SK-N-SH treated with all-trans-retinoic acid at 6 μM for 48 hours (cell line): ENCODE measurements around the gene MYO5B.

Experiments used
- ATAC-seq: fragments of 200-7000 bp; cut with Tn5 transposase; 3 replicates; pipeline ENCODE4 v1.9.1; 2020; ENCODE audit warnings: mild to moderate bottlenecking, moderate library complexity
- ARNTL ChIP-seq: fragments of 450-650 bp; formaldehyde crosslinking; IDR thresholded peaks from 2 replicates; pipeline ENCODE4 v1.5.0; 2020; ENCODE audit warnings: low read depth, mild to moderate bottlenecking, moderate library complexity, borderline replicate concordance
- BACH2 ChIP-seq: fragments of 250-450 bp; sonication (Bioruptor Pico); IDR thresholded peaks from 2 replicates; pipeline ENCODE4 v1.9.0; 2021; ENCODE audit warnings: mild to moderate bottlenecking, borderline replicate concordance
- ISL1 ChIP-seq: fragments of 250-450 bp; sonication (Bioruptor Pico); IDR thresholded peaks from 2 replicates; pipeline ENCODE4 v2.1.2; 2022; ENCODE audit warnings: mild to moderate bottlenecking, moderate library complexity
- OSR1 ChIP-seq: fragments of 250-450 bp; sonication (Bioruptor Pico); IDR thresholded peaks from 2 replicates; pipeline ENCODE4 v1.8.0; 2022; ENCODE audit warnings: moderate library complexity, mild to moderate bottlenecking, inconsistent platforms
- PPARA ChIP-seq: fragments of 250-450 bp; sonication (Bioruptor Pico); IDR thresholded peaks from 2 replicates; pipeline ENCODE4 v1.5.0; 2020; ENCODE audit warnings: mild to moderate bottlenecking, borderline replicate concordance
- SNAI2 ChIP-seq: fragments of 250-450 bp; sonication (Bioruptor Pico); IDR thresholded peaks from 2 replicates; pipeline ENCODE4 v1.5.0; 2020; ENCODE audit warnings: mild to moderate bottlenecking, moderate library complexity
- TCF4 ChIP-seq: fragments of 250-450 bp; sonication (Bioruptor Pico); IDR thresholded peaks from 2 replicates; pipeline ENCODE4 v1.8.0; 2021; ENCODE audit warnings: mild to moderate bottlenecking, moderate library complexity, borderline replicate concordance
- TOX ChIP-seq: fragments of 250-450 bp; sonication (Bioruptor Pico); IDR thresholded peaks from 2 replicates; pipeline ENCODE4 v1.8.0; 2021; ENCODE audit warnings: mild to moderate bottlenecking, moderate library complexity, borderline replicate concordance
- ZC3H10 ChIP-seq: fragments of 250-450 bp; sonication (Bioruptor Pico); IDR thresholded peaks from 2 replicates; pipeline ENCODE4 v1.5.1; 2021; ENCODE audit warnings: mild to moderate bottlenecking, moderate library complexity
- ZFP3 ChIP-seq: fragments of 250-450 bp; sonication (Bioruptor Pico); IDR thresholded peaks from 2 replicates; pipeline ENCODE4 v1.5.0; 2020; ENCODE audit warnings: mild to moderate bottlenecking, moderate library complexity
- ZFP30 ChIP-seq: fragments of 450-650 bp; formaldehyde crosslinking; IDR thresholded peaks from 2 replicates; pipeline ENCODE4 v1.5.0; 2022; ENCODE audit warnings: mild to moderate bottlenecking, moderate library complexity
- ZNF565 ChIP-seq: fragments of 450-650 bp; formaldehyde crosslinking; conservative IDR thresholded peaks from 2 replicates; pipeline ENCODE4 v1.5.0; 2020; ENCODE audit warnings: low read depth, mild to moderate bottlenecking, moderate library complexity
- ZNF70 ChIP-seq: fragments of 450-650 bp; formaldehyde crosslinking; IDR thresholded peaks from 2 replicates; pipeline ENCODE4 v1.5.0; 2020; ENCODE audit warnings: mild to moderate bottlenecking, moderate library complexity
- ZNF8 ChIP-seq: fragments of 450-650 bp; formaldehyde crosslinking; IDR thresholded peaks from 2 replicates; pipeline ENCODE4 v1.5.0; 2020; ENCODE audit warnings: mild to moderate bottlenecking, moderate library complexity
- TF ChIP-seq, protein P1 (sequence below): fragments of 250-450 bp; sonication (Bioruptor Pico); IDR thresholded peaks from 2 replicates; pipeline ENCODE4 v1.5.1; 2020; ENCODE audit warnings: low read depth, mild to moderate bottlenecking, moderate library complexity
- TF ChIP-seq, protein P2 (sequence below): fragments of 250-450 bp; sonication (Bioruptor Pico); IDR thresholded peaks from 2 replicates; pipeline ENCODE4 v1.8.0; 2020; ENCODE audit warnings: mild to moderate bottlenecking, moderate library complexity, borderline replicate concordance
- TF ChIP-seq, protein P3 (sequence below): fragments of 250-450 bp; sonication (Bioruptor Pico); IDR thresholded peaks from 2 replicates; pipeline ENCODE4 v1.5.1; 2021; ENCODE audit warnings: mild to moderate bottlenecking, moderate library complexity
- TF ChIP-seq, protein P4 (sequence below): fragments of 250-450 bp; sonication (Bioruptor Pico); IDR thresholded peaks from 2 replicates; pipeline ENCODE4 v1.8.0; 2021; ENCODE audit warnings: low read depth, mild to moderate bottlenecking, moderate library complexity, borderline replicate concordance
- TF ChIP-seq, protein P5 (sequence below): fragments of 250-450 bp; sonication (Bioruptor Pico); IDR thresholded peaks from 2 replicates; pipeline ENCODE4 v1.5.0; 2020; ENCODE audit warnings: mild to moderate bottlenecking, moderate library complexity

The MYO5B gene

DNA sequence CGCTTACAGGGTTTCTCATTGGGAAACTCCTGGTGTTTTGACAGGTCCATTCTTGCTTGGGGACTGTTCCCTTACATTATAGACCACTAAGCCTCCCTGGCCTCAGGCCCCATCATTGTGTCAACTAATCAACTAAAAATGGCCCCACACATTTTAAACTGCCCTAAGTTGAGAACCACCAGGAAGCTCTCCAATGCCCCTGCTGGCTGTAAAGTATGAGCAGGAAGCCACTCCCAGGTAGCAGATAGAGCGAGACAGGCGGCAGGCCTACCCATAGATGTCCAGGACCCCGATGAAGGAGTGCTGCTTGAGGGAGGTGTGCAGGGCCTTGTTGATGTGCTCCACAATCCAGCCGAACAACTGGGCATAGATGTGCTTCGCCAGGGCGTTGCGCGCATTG is 220.9 kb downstream of the MYO5B start:
- ATAC-seq = no peak
- TF ChIP-seq ZFP30 (CRISPR knock-in tag) (no peak), ZNF70 (no peak), ZNF8 (CRISPR knock-in tag) (no peak), PPARA (CRISPR knock-in tag) (no peak)
- TF ChIP-seq, protein P1, sequence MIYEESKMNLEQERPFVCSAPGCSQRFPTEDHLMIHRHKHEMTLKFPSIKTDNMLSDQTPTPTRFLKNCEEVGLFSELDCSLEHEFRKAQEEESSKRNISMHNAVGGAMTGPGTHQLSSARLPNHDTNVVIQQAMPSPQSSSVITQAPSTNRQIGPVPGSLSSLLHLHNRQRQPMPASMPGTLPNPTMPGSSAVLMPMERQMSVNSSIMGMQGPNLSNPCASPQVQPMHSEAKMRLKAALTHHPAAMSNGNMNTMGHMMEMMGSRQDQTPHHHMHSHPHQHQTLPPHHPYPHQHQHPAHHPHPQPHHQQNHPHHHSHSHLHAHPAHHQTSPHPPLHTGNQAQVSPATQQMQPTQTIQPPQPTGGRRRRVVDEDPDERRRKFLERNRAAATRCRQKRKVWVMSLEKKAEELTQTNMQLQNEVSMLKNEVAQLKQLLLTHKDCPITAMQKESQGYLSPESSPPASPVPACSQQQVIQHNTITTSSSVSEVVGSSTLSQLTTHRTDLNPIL (CRISPR knock-in tag) = no peak

DNA sequence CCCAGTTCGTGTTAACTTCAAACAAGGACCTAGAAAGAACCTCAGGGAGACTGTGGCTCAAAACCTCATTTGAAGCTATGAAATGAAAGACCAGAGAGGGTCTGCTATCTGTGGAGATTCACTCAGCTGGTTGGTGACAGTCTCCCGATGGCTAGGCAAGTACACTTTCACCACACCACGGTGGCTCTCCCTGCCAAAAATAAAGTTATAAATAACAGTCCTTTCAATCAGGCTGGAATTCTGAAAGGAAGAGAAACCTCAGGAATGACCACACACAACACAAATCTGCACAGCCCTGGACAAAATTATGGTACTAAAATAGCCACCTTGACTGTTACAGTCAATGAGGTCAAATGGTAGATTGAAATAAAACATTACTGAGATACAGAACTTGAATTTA is 221.4 kb downstream of the MYO5B start:
- no peak for ATAC-seq
- TF ChIP-seq ZFP30 (CRISPR knock-in tag) (no peak), TCF4 (CRISPR knock-in tag) (no peak), TOX (CRISPR knock-in tag) (no peak)

DNA sequence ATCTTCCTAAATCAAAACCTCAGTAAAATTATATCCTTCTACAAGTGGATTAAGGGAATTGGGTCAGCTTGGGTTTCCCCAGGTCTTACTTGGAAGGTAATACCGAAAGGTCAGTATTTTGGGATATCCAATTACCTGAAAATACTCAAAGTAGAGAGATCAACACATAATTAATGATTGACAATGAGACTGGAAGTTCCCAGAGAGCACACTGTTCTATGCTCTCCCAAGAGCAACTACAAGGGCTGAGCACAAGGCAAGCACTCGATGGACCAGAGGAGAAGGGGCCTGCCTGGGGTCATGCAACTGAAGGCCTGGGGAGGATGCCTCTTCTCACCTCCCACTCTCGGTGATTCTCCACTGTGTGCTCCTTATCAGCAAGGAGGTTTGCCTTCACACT is 222.4 kb downstream of the MYO5B start:
- TF ChIP-seq TCF4 (CRISPR knock-in tag) (no peak), ARNTL (no peak), OSR1 (CRISPR knock-in tag) (no peak), ZFP3 (CRISPR knock-in tag) (no peak)
- TF ChIP-seq, protein P2, sequence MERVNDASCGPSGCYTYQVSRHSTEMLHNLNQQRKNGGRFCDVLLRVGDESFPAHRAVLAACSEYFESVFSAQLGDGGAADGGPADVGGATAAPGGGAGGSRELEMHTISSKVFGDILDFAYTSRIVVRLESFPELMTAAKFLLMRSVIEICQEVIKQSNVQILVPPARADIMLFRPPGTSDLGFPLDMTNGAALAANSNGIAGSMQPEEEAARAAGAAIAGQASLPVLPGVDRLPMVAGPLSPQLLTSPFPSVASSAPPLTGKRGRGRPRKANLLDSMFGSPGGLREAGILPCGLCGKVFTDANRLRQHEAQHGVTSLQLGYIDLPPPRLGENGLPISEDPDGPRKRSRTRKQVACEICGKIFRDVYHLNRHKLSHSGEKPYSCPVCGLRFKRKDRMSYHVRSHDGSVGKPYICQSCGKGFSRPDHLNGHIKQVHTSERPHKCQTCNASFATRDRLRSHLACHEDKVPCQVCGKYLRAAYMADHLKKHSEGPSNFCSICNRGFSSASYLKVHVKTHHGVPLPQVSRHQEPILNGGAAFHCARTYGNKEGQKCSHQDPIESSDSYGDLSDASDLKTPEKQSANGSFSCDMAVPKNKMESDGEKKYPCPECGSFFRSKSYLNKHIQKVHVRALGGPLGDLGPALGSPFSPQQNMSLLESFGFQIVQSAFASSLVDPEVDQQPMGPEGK (CRISPR knock-in tag) = no peak
- TF ChIP-seq, protein P3, sequence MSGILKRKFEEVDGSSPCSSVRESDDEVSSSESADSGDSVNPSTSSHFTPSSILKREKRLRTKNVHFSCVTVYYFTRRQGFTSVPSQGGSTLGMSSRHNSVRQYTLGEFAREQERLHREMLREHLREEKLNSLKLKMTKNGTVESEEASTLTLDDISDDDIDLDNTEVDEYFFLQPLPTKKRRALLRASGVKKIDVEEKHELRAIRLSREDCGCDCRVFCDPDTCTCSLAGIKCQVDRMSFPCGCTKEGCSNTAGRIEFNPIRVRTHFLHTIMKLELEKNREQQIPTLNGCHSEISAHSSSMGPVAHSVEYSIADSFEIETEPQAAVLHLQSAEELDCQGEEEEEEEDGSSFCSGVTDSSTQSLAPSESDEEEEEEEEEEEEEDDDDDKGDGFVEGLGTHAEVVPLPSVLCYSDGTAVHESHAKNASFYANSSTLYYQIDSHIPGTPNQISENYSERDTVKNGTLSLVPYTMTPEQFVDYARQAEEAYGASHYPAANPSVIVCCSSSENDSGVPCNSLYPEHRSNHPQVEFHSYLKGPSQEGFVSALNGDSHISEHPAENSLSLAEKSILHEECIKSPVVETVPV (CRISPR knock-in tag) = no peak
- no peak for ATAC-seq

DNA sequence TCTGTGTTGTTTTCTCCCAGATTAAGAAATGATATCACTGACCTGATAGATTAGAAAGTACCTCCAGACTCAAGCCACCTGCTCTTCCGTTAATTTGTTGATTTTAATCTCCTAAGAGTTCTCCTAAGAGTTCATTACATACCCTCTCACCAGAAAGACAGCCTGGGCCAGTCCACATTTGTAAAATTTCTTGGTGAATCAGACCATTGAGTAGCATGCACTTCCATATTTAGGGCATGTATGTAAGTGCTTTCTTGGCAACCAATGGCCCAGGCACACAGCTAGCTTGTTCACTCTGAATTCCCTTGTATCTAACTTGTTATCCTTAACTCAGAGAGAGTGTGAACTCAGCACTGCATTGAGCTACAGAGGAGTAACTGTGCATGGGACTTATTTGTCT is 223.5 kb downstream of the MYO5B start:
- no peak for ATAC-seq
- no peak for TF ChIP-seq ISL1 (CRISPR knock-in tag)
- TF ChIP-seq SNAI2 (CRISPR knock-in tag) = no peak
- no peak for TF ChIP-seq ZNF565 (CRISPR knock-in tag)
- no peak for TF ChIP-seq ZNF8 (CRISPR knock-in tag)
- TF ChIP-seq, protein P4, sequence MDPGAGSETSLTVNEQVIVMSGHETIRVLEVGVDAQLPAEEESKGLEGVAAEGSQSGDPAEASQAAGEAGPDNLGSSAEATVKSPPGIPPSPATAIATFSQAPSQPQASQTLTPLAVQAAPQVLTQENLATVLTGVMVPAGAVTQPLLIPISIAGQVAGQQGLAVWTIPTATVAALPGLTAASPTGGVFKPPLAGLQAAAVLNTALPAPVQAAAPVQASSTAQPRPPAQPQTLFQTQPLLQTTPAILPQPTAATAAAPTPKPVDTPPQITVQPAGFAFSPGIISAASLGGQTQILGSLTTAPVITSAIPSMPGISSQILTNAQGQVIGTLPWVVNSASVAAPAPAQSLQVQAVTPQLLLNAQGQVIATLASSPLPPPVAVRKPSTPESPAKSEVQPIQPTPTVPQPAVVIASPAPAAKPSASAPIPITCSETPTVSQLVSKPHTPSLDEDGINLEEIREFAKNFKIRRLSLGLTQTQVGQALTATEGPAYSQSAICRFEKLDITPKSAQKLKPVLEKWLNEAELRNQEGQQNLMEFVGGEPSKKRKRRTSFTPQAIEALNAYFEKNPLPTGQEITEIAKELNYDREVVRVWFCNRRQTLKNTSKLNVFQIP (CRISPR knock-in tag) = no peak
- TF ChIP-seq ARNTL = no peak
- TF ChIP-seq ZFP3 (CRISPR knock-in tag) = no peak
- TF ChIP-seq TOX (CRISPR knock-in tag) = no peak
- TF ChIP-seq, protein P2 (CRISPR knock-in tag) = no peak

DNA sequence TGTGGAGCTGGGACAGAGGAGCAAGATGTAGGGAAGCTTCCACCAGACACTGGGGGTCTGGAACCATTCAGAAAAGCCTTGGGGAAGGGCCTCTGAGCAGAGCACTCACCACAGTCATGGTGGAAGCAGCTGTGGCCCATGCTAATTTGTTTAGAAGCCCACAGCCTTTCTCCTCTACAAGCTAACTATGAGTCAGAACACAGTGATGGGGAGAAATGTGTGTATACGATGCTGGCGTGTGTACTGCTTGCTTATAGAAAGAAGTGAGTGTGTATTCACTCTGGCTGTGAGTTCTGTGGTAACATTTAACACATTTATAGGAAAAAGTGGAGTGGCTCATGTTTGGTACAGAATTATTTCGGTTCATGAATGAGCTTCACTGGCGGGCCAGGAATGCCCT is 224.6 kb downstream of the MYO5B start:
- no peak for ATAC-seq
- TF ChIP-seq TCF4 (CRISPR knock-in tag) (no peak), SNAI2 (CRISPR knock-in tag) (no peak), BACH2 (CRISPR knock-in tag) (no peak), ARNTL (no peak), ZNF70 (no peak), ISL1 (CRISPR knock-in tag) (no peak), ZC3H10 (CRISPR knock-in tag) (no peak)
- TF ChIP-seq, protein P2 (CRISPR knock-in tag) = no peak
- TF ChIP-seq, protein P5, sequence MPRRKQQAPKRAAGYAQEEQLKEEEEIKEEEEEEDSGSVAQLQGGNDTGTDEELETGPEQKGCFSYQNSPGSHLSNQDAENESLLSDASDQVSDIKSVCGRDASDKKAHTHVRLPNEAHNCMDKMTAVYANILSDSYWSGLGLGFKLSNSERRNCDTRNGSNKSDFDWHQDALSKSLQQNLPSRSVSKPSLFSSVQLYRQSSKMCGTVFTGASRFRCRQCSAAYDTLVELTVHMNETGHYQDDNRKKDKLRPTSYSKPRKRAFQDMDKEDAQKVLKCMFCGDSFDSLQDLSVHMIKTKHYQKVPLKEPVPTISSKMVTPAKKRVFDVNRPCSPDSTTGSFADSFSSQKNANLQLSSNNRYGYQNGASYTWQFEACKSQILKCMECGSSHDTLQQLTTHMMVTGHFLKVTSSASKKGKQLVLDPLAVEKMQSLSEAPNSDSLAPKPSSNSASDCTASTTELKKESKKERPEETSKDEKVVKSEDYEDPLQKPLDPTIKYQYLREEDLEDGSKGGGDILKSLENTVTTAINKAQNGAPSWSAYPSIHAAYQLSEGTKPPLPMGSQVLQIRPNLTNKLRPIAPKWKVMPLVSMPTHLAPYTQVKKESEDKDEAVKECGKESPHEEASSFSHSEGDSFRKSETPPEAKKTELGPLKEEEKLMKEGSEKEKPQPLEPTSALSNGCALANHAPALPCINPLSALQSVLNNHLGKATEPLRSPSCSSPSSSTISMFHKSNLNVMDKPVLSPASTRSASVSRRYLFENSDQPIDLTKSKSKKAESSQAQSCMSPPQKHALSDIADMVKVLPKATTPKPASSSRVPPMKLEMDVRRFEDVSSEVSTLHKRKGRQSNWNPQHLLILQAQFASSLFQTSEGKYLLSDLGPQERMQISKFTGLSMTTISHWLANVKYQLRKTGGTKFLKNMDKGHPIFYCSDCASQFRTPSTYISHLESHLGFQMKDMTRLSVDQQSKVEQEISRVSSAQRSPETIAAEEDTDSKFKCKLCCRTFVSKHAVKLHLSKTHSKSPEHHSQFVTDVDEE (CRISPR knock-in tag) = no peak
- TF ChIP-seq, protein P3 (CRISPR knock-in tag) = no peak
